HEK293 (cell line): ENCODE data around the gene MGAT4C.

Experiments used
- BCL11A ChIP-seq: fragments of 450-650 bp; formaldehyde crosslinking; IDR thresholded peaks from 2 replicates; pipeline ENCODE4 v1.5.1; 2016; ENCODE audit warnings: low read depth, missing biosample characterization, missing genetic modification characterization
- SP2 ChIP-seq: fragments of 450-650 bp; formaldehyde crosslinking; IDR thresholded peaks from 2 replicates; pipeline ENCODE4 v1.5.1; 2016; ENCODE audit warnings: missing biosample characterization, missing genetic modification characterization
- ZBTB8A ChIP-seq: fragments of 450-650 bp; formaldehyde crosslinking; IDR thresholded peaks from 2 replicates; pipeline ENCODE4 v1.5.1; 2016; ENCODE audit warnings: missing biosample characterization, missing genetic modification characterization
- ZFP3 ChIP-seq: fragments of 450-650 bp; formaldehyde crosslinking; IDR thresholded peaks from 2 replicates; pipeline ENCODE4 v1.5.1; 2016; ENCODE audit warnings: low read depth, missing biosample characterization, missing genetic modification characterization
- ZNF138 ChIP-seq: fragments of 450-650 bp; formaldehyde crosslinking; IDR thresholded peaks from 2 replicates; pipeline ENCODE4 v1.5.1; 2016; ENCODE audit warnings: missing biosample characterization, missing genetic modification characterization, borderline replicate concordance
- ZNF239 ChIP-seq: fragments of 450-650 bp; formaldehyde crosslinking; IDR thresholded peaks from 2 replicates; pipeline ENCODE4 v1.5.1; 2016; ENCODE audit warnings: missing biosample characterization, missing genetic modification characterization
- ZNF274 ChIP-seq, 2 experiments: fragments of 200-500 bp in 1 of 2; fragments of 450-650 bp in 1 of 2; sonication (Bioruptor generic) in 1 of 2; formaldehyde crosslinking in 1 of 2; IDR thresholded peaks; 2 replicates each; pipeline versions ENCODE4 v1.5.1 to v1.6.1; 2014 to 2016; ENCODE audit warnings: borderline replicate concordance in 1 of 2, inconsistent platforms in 1 of 2, low read length in 1 of 2, missing biosample characterization in 1 of 2, missing genetic modification characterization in 1 of 2
- ZNF48 ChIP-seq: fragments of 450-650 bp; formaldehyde crosslinking; IDR thresholded peaks from 2 replicates; pipeline ENCODE4 v1.5.1; 2016; ENCODE audit warnings: missing biosample characterization, missing genetic modification characterization
- ZNF558 ChIP-seq: fragments of 450-650 bp; formaldehyde crosslinking; IDR thresholded peaks from 2 replicates; pipeline ENCODE4 v1.5.1; 2016; ENCODE audit warnings: missing biosample characterization, missing genetic modification characterization
- ZSCAN23 ChIP-seq: fragments of 450-650 bp; formaldehyde crosslinking; IDR thresholded peaks from 2 replicates; pipeline ENCODE4 v1.5.1; 2016; ENCODE audit warnings: missing biosample characterization, missing genetic modification characterization
- TF ChIP-seq, protein P1 (sequence below): fragments of 450-650 bp; formaldehyde crosslinking; IDR thresholded peaks from 2 replicates; pipeline ENCODE4 v1.5.1; 2016; ENCODE audit warnings: missing biosample characterization, missing genetic modification characterization
- TF ChIP-seq, protein P2 (sequence below): fragments of 450-650 bp; formaldehyde crosslinking; IDR thresholded peaks from 2 replicates; pipeline ENCODE4 v1.5.1; 2016; ENCODE audit warnings: missing biosample characterization, missing genetic modification characterization, borderline replicate concordance
- TF ChIP-seq, protein P3 (sequence below): fragments of 450-650 bp; formaldehyde crosslinking; IDR thresholded peaks from 2 replicates; pipeline ENCODE4 v1.5.1; 2016; ENCODE audit warnings: missing biosample characterization, missing genetic modification characterization, low read depth

DNA sequence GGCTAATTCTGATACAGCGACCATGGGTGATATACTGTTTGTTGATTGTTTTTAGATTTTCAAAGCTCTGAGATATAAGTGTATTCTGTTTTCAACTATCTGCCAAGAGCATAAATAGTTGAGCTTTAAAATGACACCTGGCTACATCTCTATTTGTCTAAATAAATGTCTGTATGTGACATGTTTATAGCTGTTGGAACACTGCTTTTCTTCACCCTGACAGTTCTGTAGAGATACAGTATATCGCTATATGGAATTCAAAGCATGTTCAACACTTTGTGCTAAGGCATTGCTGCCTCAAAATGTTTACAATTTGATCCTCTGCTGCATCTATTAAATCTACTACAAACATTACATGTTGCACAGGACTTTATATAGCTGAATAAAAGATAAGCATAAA lies 27.4 kb upstream of the MGAT4C start:
- TF ChIP-seq, protein P1, sequence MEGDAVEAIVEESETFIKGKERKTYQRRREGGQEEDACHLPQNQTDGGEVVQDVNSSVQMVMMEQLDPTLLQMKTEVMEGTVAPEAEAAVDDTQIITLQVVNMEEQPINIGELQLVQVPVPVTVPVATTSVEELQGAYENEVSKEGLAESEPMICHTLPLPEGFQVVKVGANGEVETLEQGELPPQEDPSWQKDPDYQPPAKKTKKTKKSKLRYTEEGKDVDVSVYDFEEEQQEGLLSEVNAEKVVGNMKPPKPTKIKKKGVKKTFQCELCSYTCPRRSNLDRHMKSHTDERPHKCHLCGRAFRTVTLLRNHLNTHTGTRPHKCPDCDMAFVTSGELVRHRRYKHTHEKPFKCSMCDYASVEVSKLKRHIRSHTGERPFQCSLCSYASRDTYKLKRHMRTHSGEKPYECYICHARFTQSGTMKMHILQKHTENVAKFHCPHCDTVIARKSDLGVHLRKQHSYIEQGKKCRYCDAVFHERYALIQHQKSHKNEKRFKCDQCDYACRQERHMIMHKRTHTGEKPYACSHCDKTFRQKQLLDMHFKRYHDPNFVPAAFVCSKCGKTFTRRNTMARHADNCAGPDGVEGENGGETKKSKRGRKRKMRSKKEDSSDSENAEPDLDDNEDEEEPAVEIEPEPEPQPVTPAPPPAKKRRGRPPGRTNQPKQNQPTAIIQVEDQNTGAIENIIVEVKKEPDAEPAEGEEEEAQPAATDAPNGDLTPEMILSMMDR = no peak
- TF ChIP-seq, protein P2, sequence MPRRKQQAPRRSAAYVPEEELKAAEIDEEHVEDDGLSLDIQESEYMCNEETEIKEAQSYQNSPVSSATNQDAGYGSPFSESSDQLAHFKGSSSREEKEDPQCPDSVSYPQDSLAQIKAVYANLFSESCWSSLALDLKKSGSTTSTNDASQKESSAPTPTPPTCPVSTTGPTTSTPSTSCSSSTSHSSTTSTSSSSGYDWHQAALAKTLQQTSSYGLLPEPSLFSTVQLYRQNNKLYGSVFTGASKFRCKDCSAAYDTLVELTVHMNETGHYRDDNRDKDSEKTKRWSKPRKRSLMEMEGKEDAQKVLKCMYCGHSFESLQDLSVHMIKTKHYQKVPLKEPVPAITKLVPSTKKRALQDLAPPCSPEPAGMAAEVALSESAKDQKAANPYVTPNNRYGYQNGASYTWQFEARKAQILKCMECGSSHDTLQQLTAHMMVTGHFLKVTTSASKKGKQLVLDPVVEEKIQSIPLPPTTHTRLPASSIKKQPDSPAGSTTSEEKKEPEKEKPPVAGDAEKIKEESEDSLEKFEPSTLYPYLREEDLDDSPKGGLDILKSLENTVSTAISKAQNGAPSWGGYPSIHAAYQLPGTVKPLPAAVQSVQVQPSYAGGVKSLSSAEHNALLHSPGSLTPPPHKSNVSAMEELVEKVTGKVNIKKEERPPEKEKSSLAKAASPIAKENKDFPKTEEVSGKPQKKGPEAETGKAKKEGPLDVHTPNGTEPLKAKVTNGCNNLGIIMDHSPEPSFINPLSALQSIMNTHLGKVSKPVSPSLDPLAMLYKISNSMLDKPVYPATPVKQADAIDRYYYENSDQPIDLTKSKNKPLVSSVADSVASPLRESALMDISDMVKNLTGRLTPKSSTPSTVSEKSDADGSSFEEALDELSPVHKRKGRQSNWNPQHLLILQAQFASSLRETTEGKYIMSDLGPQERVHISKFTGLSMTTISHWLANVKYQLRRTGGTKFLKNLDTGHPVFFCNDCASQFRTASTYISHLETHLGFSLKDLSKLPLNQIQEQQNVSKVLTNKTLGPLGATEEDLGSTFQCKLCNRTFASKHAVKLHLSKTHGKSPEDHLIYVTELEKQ (tag by site-specific recombination) = no peak
- TF ChIP-seq ZNF239 (no peak), ZNF48 (tag by site-specific recombination) (no peak), ZNF274 (IDR thresholded peaks at IDR 0.05; ENCODE audit: low read length) (no peak), ZNF274 (tag by site-specific recombination; IDR thresholded peaks at IDR 0.05; ENCODE audit: borderline replicate concordance) (no peak), BCL11A (tag by site-specific recombination) (no peak), ZNF138 (tag by site-specific recombination) (no peak), ZSCAN23 (no peak), SP2 (tag by site-specific recombination) (no peak), ZBTB8A (tag by site-specific recombination) (no peak), ZFP3 (tag by site-specific recombination) (no peak), ZNF558 (no peak)
- TF ChIP-seq, protein P3, sequence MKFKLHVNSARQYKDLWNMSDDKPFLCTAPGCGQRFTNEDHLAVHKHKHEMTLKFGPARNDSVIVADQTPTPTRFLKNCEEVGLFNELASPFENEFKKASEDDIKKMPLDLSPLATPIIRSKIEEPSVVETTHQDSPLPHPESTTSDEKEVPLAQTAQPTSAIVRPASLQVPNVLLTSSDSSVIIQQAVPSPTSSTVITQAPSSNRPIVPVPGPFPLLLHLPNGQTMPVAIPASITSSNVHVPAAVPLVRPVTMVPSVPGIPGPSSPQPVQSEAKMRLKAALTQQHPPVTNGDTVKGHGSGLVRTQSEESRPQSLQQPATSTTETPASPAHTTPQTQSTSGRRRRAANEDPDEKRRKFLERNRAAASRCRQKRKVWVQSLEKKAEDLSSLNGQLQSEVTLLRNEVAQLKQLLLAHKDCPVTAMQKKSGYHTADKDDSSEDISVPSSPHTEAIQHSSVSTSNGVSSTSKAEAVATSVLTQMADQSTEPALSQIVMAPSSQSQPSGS (tag by site-specific recombination) = no peak
